Mucosa of descending colon (tissue), 3 donors: ENCODE data around the gene SCUBE1. TPM values are rescaled to one million over a fixed set of nuclear protein-coding genes. Genes with fewer than 3 reads are reported as not detected.

Experiments used
- ATAC-seq: fragments of 200-7000 bp; cut with Tn5 transposase; one replicate; pipeline ENCODE4 v1.9.1; 2020; ENCODE audit warnings: mild to moderate bottlenecking, moderate library complexity
- DNase-seq, 3 donors: peaks; one replicate each; pipeline ENCODE4 v3.0.0-alpha.2; 2020
- H3K36me3 ChIP-seq: fragments of 200-600 bp; one replicate; pipeline ENCODE4 v1.8.0; 2021; ENCODE audit warnings: low read depth, mild to moderate bottlenecking
- H3K4me1 ChIP-seq: fragments of 200-600 bp; one replicate; pipeline ENCODE4 v1.8.0; 2021; ENCODE audit warnings: low read depth, mild to moderate bottlenecking
- H3K4me3 ChIP-seq: fragments of 200-600 bp; one replicate; pipeline ENCODE4 v1.8.0; 2021; ENCODE audit warnings: mild to moderate bottlenecking
- H3K9me3 ChIP-seq: fragments of 200-600 bp; one replicate; pipeline ENCODE4 v1.8.0; 2021; ENCODE audit warnings: mild to moderate bottlenecking
- intact Hi-C, 2 donors: fragments of 100-400 bp; cut with DNase I in 1 of 2; cut with micrococcal nuclease in 1 of 2; formaldehyde crosslinking; loops; one replicate each; pipeline versions ENCODE4 v1.11.0 to v1.11.1; 2022; cut with DNase I, micrococcal nuclease
- total RNA-seq, 3 donors: library from RNA; stranded (reverse); fragmentation: NEBNext Ultra II Directional in 2 of 3; extraction: Animal tissue kit (Norgen Biotek cat#: 25700) in 2 of 3; gene quantifications; one replicate each; pipeline versions ENCODE4 v1.2.1 to v1.2.4, GENCODE V29; 2021 to 2023
- TF ChIP-seq, protein P1 (sequence below): fragments of 200-600 bp; IDR thresholded peaks from one replicate; pipeline ENCODE4 v1.8.0; 2022; ENCODE audit warnings: antibody characterized with exemption, mild to moderate bottlenecking
- donor health status: DM: no; HTN: no; CAD: no; lungs with moderate emphysema.
- donor health status: DM: no; HTN: no; CAD: no.
- donor health status: DM: no; HTN: yes; CAD: no.

The SCUBE1 gene
- total RNA-seq, 3 donors from 2014 or later: 3.8 to 20.9 (median 4.7) TPM

DNA sequence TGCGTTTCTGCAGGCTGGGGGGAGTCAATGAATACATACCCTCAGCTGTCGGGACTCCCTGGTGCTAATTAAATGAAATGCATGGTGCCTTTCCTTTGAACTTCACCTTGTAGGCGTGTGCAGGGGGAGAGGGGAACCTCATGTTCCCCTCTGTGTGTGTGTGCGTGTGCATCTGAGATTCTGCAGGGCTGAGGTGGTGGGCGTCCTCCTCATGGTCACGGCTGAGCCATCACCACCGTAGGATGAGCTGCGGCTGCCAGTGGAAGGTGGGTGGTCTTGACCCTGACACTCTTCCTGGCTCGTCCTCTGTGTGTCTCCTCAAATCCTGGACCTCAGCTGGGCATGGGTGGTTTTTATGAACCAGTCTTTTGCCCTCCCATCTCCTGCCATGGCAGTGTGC lies 103.2 kb downstream of the SCUBE1 start:
- DNase-seq: no peak
- H3K9me3 ChIP-seq: no peaks in the 10 kb centered on the region
- H3K36me3 ChIP-seq: no peaks in the 10 kb centered on the region
- intact Hi-C loops: no loop called here
- ATAC-seq: no peak
- H3K4me3 ChIP-seq: no peak overlapping the region
- no peaks in the 10 kb centered on the region for H3K4me1 ChIP-seq
- TF ChIP-seq, protein P1, sequence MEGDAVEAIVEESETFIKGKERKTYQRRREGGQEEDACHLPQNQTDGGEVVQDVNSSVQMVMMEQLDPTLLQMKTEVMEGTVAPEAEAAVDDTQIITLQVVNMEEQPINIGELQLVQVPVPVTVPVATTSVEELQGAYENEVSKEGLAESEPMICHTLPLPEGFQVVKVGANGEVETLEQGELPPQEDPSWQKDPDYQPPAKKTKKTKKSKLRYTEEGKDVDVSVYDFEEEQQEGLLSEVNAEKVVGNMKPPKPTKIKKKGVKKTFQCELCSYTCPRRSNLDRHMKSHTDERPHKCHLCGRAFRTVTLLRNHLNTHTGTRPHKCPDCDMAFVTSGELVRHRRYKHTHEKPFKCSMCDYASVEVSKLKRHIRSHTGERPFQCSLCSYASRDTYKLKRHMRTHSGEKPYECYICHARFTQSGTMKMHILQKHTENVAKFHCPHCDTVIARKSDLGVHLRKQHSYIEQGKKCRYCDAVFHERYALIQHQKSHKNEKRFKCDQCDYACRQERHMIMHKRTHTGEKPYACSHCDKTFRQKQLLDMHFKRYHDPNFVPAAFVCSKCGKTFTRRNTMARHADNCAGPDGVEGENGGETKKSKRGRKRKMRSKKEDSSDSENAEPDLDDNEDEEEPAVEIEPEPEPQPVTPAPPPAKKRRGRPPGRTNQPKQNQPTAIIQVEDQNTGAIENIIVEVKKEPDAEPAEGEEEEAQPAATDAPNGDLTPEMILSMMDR: no peak

DNA sequence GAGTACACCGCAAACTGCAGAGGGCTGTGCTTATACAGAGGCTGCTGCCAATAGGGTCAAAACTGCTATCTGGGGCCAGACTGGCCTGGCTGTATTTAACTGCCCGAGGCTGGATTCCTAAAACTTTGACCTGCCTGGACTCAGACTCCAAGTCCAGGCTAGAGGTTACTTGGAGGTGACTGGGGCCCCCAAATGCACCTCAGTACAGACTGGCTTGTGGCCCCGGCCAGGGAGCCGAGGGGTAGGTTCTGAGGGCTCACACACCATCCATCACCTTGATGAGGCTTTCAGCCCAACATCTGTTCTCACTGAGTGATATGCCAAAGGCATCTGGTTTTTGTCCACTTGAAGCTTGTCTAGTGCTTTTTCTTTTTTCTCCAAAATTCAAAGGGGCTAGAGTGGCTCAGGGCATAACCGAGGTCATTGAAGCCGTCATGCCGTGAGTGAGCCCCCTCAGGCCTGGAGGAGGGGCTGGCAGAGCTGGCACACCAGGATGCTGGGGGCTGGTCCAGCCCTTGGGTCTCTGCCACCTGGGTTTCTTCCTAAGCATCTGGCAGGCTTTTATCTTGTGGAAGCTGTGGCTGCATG lies 103.9 kb downstream of the SCUBE1 start:
- H3K4me3 ChIP-seq: no peak overlapping the region
- DNase-seq: no peak
- H3K9me3 ChIP-seq: no peaks in the 10 kb centered on the region
- TF ChIP-seq, protein P1: no peak
- no peak for ATAC-seq
- H3K36me3 ChIP-seq: no peaks in the 10 kb centered on the region
- no peaks in the 10 kb centered on the region for H3K4me1 ChIP-seq
- intact Hi-C loops: no loop called here

DNA sequence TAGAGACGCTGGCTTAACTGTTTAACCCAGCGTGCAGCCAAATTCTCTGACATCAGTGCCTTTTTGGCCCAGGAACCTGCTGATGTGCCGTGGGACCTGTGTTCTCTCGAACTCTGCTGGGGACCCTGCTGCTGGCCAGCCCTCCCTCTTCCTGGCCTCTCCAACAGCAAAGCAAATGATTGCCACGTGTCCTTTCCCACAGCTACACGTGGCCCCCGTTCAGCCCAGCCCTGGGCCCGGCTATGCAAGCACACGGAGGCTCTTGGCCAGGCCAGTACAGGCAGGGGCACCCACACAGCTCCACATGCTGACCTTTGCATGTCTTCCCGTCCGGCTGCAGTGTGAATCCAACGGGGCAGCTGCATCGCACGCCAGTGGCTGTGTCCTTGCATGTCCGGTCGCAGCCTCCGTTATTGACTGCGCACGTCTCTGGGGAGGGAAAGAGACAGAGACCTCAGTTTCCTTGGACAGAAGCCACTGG lies 104.6 kb downstream of the SCUBE1 start:
- H3K9me3 ChIP-seq: no peaks in the 10 kb centered on the region
- no peaks in the 10 kb centered on the region for H3K4me1 ChIP-seq
- TF ChIP-seq, protein P1: no peak
- DNase-seq (no peak), ATAC-seq (no peak)
- no peak overlapping the region for H3K4me3 ChIP-seq
- H3K36me3 ChIP-seq: no peaks in the 10 kb centered on the region
- intact Hi-C loops: no loop called here

DNA sequence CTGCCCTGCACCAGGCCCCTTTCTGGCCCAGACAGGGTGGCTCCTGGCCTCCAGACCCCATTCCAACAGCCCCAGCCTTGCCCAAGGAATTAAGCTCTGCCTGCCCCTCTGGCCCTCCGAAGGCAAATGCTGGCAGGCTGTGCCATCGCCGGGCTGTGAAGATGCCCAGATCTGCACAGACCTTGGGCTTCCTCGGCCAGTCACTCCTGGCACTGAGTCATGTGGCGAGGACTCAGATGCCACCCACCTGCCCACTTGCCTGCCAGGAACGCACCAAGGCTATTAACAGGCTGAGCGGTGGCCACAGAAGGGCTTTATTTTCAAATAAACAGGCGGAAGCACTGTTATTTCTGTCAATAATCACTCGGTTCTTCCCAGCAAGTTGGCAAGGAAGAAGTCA lies 105.9 kb downstream of the SCUBE1 start:
- TF ChIP-seq, protein P1: no peak
- H3K4me3 ChIP-seq: no peak overlapping the region
- no peaks in the 10 kb centered on the region for H3K4me1 ChIP-seq
- no peaks in the 10 kb centered on the region for H3K9me3 ChIP-seq
- intact Hi-C loops: no loop called here
- H3K36me3 ChIP-seq: no peaks in the 10 kb centered on the region
- no peak for ATAC-seq
- DNase-seq: no peak

DNA sequence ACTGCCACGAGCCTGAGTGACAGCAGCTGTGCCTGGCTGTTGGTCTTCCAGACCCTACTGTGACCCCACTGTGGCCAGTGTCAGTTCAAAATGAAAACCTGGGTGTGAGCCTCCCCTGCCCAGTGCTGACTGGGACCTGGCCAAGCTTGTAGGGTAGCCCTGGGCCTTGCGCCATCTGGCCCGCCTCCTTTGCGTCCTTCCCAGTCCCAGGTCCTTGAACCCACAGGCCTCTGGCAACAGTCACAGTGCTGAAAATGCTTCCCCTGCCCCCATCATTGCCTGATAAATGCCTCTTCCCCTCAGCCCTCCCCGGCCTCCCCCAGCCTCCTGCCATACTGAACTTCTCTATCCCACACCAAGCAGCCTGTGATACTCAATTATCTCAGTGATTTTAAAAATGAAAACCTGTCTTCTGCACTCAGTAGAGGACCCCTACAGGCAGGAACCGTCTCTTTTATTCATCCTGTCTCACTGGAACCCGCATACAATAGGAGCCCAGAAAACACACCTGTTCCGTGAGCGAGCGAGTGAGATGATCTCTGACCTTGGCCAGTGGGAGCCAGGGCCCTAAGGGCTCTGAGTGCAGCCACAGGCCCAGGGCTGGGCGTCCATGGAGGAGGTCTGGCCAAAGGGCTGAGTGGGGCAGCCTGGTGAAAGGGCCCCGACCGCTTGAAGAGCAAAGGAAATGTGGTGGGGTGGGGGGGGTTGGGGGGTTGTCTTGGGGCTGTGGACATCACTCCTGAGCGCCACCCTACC lies 106.6 kb downstream of the SCUBE1 start:
- DNase-seq: no peak
- TF ChIP-seq, protein P1: no peak
- Histone ChIP-seq H3K36me3 (no peaks in the 10 kb centered on the region), H3K4me3 (no peak overlapping the region), H3K4me1 (no peaks in the 10 kb centered on the region), H3K9me3 (no peaks in the 10 kb centered on the region)
- intact Hi-C loops: no loop called here
- ATAC-seq: no peak
